GM12873 (cell line): ENCODE measurements around the gene FRMD4A.

Source experiments
- CTCF ChIP-seq: IDR thresholded peaks from 2 replicates; pipeline ENCODE4 v1.5.1; 2012; ENCODE audit warnings: low read depth, mild to moderate bottlenecking, moderate library complexity, low read length, control low read depth; ENCODE audit not compliant: insufficient read depth; ENCODE audit errors: missing control alignments

The FRMD4A gene

GRCh38 chr10:14253711-14254110 is 77.0 kb downstream of the FRMD4A start:
- no peak for TF ChIP-seq CTCF

- TF ChIP-seq CTCF: no peak
These were observed 77.6 kb downstream of the FRMD4A start for GRCh38 chr10:14253079-14253478.

- TF ChIP-seq CTCF: no peak
These were observed 80.1 kb downstream of the FRMD4A start for GRCh38 chr10:14250496-14251076.

GRCh38 chr10:14247377-14248116 is 83.2 kb downstream of the FRMD4A start:
- no peak for TF ChIP-seq CTCF

GRCh38 chr10:14244801-14245211 is 85.9 kb downstream of the FRMD4A start:
- no peak for TF ChIP-seq CTCF

GRCh38 chr10:14244147-14244546 is 86.6 kb downstream of the FRMD4A start:
- TF ChIP-seq CTCF: peak; percentile 2

- TF ChIP-seq CTCF: no peak
These were observed 87.5 kb downstream of the FRMD4A start for GRCh38 chr10:14243221-14243620.
